NCI-H1436 (cell line): ENCODE data around the gene SCAMP3.
"Not testable (repeated sequence)": the region's sequence is repeated elsewhere in the genome, so short reads cannot be mapped to it uniquely, and the experiment has no call there.

Experiments
- DNase-seq: peaks from one replicate; lab custom pipeline; 2025; lab: John Stamatoyannopoulos, UW

The SCAMP3 gene

GRCh38 chr1:155254714-155255242, 7.4 kb downstream of the SCAMP3 start:
- peak; percentile 38 for DNase-seq

GRCh38 chr1:155254228-155254713, 7.9 kb downstream of the SCAMP3 start:
- no peak for DNase-seq

- DNase-seq = no peak
Measured at GRCh38 chr1:155253797-155254196, 8.4 kb downstream of the SCAMP3 start.

- DNase-seq = no peak
Measured at GRCh38 chr1:155253208-155253607, 9.0 kb downstream of the SCAMP3 start.

- DNase-seq = no peak
Measured at GRCh38 chr1:155251566-155251965, 10.6 kb downstream of the SCAMP3 start.

GRCh38 chr1:155250633-155251449, 11.3 kb downstream of the SCAMP3 start:
- peak; percentile 93 for DNase-seq

GRCh38 chr1:155250246-155250632, 11.9 kb downstream of the SCAMP3 start:
- no peak for DNase-seq

GRCh38 chr1:155247667-155248553, 14.2 kb downstream of the SCAMP3 start:
- DNase-seq = no peak

GRCh38 chr1:155246796-155247195, 15.4 kb downstream of the SCAMP3 start:
- DNase-seq = not testable (repeated sequence)

- DNase-seq = no peak
Measured at GRCh38 chr1:155245163-155245524, 17.0 kb downstream of the SCAMP3 start.

GRCh38 chr1:155244368-155245162, 17.6 kb downstream of the SCAMP3 start:
- DNase-seq = peak; percentile 99

- DNase-seq = no peak
Measured at GRCh38 chr1:155242805-155243358, 19.3 kb downstream of the SCAMP3 start.

- no peak for DNase-seq
Measured at GRCh38 chr1:155241841-155242264, 20.3 kb downstream of the SCAMP3 start.

GRCh38 chr1:155241069-155241679, 21.0 kb downstream of the SCAMP3 start:
- DNase-seq = peak; percentile 64

- DNase-seq = no peak
Measured at GRCh38 chr1:155236451-155236850, 25.7 kb downstream of the SCAMP3 start.

- not testable (repeated sequence) for DNase-seq
Measured at GRCh38 chr1:155235375-155235774, 26.8 kb downstream of the SCAMP3 start.

GRCh38 chr1:155233502-155233901, 28.7 kb downstream of the SCAMP3 start:
- DNase-seq = not testable (repeated sequence)

- DNase-seq = not testable (repeated sequence)
Measured at GRCh38 chr1:155232001-155232978, 29.9 kb downstream of the SCAMP3 start.

GRCh38 chr1:155231302-155231701, 30.9 kb downstream of the SCAMP3 start:
- DNase-seq = not testable (repeated sequence)

GRCh38 chr1:155228096-155228427, 34.1 kb downstream of the SCAMP3 start:
- no peak for DNase-seq
